Measurements from ENCODE around the gene HNRNPUL1. TPM values are rescaled to one million over a fixed set of nuclear protein-coding genes. Genes with fewer than 3 reads are reported as not detected.

Gene HNRNPUL1
- total and polyA plus RNA-seq, 9 of the 15 experiments (the other 6 are each of a cell fraction or from before 2014, with no cell fraction given): 7.3 to 211 (median 85.0) TPM

DNA sequence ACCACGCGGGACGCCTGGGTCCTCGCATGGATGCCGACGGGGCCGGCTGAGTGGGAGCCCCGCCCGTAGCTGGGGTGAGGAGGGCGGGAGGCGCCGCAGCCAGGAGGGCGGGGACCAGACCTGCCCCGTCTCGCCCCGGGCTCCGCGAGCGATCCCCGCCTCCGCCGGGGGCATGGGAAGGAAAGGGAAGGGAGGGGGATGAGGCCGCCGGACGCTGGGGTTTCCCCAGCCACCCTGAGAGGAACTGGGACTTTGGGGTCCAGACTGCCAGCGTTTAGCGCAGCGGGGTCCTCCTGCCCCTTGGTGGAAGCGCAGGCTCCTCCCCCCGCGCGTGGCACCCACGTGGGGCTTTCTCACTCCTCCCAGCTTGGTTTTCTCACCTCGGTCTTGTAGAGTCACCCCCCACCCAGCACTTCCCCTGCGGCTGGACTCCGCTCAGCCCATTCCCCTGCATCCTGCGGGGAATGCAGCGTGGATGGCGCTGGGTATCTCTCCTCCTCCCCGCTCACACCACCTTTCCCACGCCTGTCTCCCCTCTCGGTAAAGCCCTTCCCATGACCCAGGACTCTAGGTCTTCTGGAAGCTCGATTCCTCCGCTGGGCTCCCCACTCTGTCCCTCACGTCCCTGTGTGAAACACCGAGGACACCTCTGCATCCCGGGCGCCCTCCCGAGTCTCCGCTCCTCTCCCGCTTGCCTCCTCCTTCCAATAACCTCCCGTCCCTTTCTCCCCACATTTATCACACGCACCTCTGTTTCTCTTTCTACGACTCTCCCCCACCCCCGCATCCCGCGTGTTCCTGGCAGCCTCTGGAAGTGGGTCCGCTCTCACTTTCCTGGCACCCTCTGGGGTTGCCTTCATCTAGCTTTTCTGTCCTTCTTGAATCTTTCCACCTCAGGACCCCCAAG lies 87.4 kb downstream of the HNRNPUL1 start (continued):
- TF ChIP-seq, protein P1, sequence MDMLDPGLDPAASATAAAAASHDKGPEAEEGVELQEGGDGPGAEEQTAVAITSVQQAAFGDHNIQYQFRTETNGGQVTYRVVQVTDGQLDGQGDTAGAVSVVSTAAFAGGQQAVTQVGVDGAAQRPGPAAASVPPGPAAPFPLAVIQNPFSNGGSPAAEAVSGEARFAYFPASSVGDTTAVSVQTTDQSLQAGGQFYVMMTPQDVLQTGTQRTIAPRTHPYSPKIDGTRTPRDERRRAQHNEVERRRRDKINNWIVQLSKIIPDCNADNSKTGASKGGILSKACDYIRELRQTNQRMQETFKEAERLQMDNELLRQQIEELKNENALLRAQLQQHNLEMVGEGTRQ (CRISPR knock-in tag; IDR thresholded peaks at IDR 0.05): peak; percentile 46; the same call in 1 of the 2 replicates
- TF ChIP-seq FOXM1 (IDR thresholded peaks at IDR 0.05; ENCODE audit: low read depth): no peak
- TF ChIP-seq FOXM1 (CRISPR knock-in tag; IDR thresholded peaks at IDR 0.05; ENCODE audit: low read depth): no peak
- 0 out of 2 replicates have a peak, but pooled peaks have one; percentile 27 for TF ChIP-seq KLF13 (tag; IDR thresholded peaks at IDR 0.05; ENCODE audit: borderline replicate concordance, low read depth)
- TF ChIP-seq, protein P2, sequence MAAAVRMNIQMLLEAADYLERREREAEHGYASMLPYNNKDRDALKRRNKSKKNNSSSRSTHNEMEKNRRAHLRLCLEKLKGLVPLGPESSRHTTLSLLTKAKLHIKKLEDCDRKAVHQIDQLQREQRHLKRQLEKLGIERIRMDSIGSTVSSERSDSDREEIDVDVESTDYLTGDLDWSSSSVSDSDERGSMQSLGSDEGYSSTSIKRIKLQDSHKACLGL (CRISPR knock-in tag; IDR thresholded peaks at IDR 0.05; ENCODE audit: borderline replicate concordance, poor library complexity, severe bottlenecking): peak; percentile 41
- no peak for TF ChIP-seq ZNF140 (CRISPR knock-in tag; IDR thresholded peaks at IDR 0.05)
- no peak for TF ChIP-seq CBX1 (IDR thresholded peaks at IDR 0.05; ENCODE audit: low read depth)
- TF ChIP-seq SAP30 (IDR thresholded peaks at IDR 0.05; ENCODE audit: borderline replicate concordance, insufficient read depth, low read depth, low read length, poor library complexity, severe bottlenecking): peak; percentile 29
- peak; percentile 9; the same call in 1 of the 2 replicates for TF ChIP-seq MYC (IDR thresholded peaks at IDR 0.05; ENCODE audit: low read depth, low read length)
- TF ChIP-seq MYC (CRISPR knock-in tag; IDR thresholded peaks at IDR 0.05; ENCODE audit: borderline replicate concordance, low read depth): no peak
- TF ChIP-seq ZZZ3 (IDR thresholded peaks at IDR 0.05): no peak
- TF ChIP-seq SAFB2 (IDR thresholded peaks at IDR 0.05; ENCODE audit: borderline replicate concordance, low read depth, low read length, severe bottlenecking): no peak
- no peak for TF ChIP-seq BRD4 (IDR thresholded peaks at IDR 0.05)
- TF ChIP-seq, protein P3, sequence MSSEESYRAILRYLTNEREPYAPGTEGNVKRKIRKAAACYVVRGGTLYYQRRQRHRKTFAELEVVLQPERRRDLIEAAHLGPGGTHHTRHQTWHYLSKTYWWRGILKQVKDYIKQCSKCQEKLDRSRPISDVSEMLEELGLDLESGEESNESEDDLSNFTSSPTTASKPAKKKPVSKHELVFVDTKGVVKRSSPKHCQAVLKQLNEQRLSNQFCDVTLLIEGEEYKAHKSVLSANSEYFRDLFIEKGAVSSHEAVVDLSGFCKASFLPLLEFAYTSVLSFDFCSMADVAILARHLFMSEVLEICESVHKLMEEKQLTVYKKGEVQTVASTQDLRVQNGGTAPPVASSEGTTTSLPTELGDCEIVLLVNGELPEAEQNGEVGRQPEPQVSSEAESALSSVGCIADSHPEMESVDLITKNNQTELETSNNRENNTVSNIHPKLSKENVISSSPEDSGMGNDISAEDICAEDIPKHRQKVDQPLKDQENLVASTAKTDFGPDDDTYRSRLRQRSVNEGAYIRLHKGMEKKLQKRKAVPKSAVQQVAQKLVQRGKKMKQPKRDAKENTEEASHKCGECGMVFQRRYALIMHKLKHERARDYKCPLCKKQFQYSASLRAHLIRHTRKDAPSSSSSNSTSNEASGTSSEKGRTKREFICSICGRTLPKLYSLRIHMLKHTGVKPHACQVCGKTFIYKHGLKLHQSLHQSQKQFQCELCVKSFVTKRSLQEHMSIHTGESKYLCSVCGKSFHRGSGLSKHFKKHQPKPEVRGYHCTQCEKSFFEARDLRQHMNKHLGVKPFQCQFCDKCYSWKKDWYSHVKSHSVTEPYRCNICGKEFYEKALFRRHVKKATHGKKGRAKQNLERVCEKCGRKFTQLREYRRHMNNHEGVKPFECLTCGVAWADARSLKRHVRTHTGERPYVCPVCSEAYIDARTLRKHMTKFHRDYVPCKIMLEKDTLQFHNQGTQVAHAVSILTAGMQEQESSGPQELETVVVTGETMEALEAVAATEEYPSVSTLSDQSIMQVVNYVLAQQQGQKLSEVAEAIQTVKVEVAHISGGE (CRISPR knock-in tag; IDR thresholded peaks at IDR 0.05): no peak
- 0 out of 2 replicates have a peak, but pooled peaks have one; percentile 8 for TF ChIP-seq XRCC5 (IDR thresholded peaks at IDR 0.05; ENCODE audit: low read depth, low read length)
- TF ChIP-seq, protein P4, sequence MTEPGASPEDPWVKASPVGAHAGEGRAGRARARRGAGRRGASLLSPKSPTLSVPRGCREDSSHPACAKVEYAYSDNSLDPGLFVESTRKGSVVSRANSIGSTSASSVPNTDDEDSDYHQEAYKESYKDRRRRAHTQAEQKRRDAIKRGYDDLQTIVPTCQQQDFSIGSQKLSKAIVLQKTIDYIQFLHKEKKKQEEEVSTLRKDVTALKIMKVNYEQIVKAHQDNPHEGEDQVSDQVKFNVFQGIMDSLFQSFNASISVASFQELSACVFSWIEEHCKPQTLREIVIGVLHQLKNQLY (CRISPR knock-in tag; conservative IDR thresholded peaks at IDR 0.05): 0 out of 4 replicates have a peak, but pooled peaks of 1 of the 2 experiments have one; percentile 14
- TF ChIP-seq KLF1 (tag; IDR thresholded peaks at IDR 0.05): no peak
- no peak for TF ChIP-seq ZNF175 (CRISPR knock-in tag; IDR thresholded peaks at IDR 0.05; ENCODE audit: low read depth)

Data from K562 (cell line).